ENCODE results near the gene JARID2.

GRCh38 chr6:15512721-15513120 lies 266.9 kb downstream of the JARID2 start:
- TF ChIP-seq, protein P1, sequence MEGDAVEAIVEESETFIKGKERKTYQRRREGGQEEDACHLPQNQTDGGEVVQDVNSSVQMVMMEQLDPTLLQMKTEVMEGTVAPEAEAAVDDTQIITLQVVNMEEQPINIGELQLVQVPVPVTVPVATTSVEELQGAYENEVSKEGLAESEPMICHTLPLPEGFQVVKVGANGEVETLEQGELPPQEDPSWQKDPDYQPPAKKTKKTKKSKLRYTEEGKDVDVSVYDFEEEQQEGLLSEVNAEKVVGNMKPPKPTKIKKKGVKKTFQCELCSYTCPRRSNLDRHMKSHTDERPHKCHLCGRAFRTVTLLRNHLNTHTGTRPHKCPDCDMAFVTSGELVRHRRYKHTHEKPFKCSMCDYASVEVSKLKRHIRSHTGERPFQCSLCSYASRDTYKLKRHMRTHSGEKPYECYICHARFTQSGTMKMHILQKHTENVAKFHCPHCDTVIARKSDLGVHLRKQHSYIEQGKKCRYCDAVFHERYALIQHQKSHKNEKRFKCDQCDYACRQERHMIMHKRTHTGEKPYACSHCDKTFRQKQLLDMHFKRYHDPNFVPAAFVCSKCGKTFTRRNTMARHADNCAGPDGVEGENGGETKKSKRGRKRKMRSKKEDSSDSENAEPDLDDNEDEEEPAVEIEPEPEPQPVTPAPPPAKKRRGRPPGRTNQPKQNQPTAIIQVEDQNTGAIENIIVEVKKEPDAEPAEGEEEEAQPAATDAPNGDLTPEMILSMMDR (conservative IDR thresholded peaks at IDR 0.05; ENCODE audit: low read depth, low read length), result no peak
- TF ChIP-seq CEBPB (IDR thresholded peaks at IDR 0.05; ENCODE audit: low read depth, low read length) (no peak), RAD21 (IDR thresholded peaks at IDR 0.05; ENCODE audit: low read length) (no peak), POLR2A (IDR thresholded peaks at IDR 0.05; ENCODE audit: low read depth, low read length) (no peak), MAFK (IDR thresholded peaks at IDR 0.05; ENCODE audit: low read depth, low read length) (no peak), MXI1 (IDR thresholded peaks at IDR 0.05; ENCODE audit: borderline replicate concordance, low read depth, low read length) (no peak), BHLHE40 (IDR thresholded peaks at IDR 0.05; ENCODE audit: low read depth, low read length) (no peak), SMC3 (IDR thresholded peaks at IDR 0.05; ENCODE audit: low read depth, low read length) (no peak), RCOR1 (IDR thresholded peaks at IDR 0.05; ENCODE audit: insufficient replicate concordance, low read length) (no peak), CHD1 (IDR thresholded peaks at IDR 0.05; ENCODE audit: low read depth, low read length) (no peak), NFE2L2 (IDR thresholded peaks at IDR 0.05; ENCODE audit: low read depth, low read length) (no peak), RFX5 (IDR thresholded peaks at IDR 0.05; ENCODE audit: low read depth, low read length) (no peak)
- TF ChIP-seq, protein P2, sequence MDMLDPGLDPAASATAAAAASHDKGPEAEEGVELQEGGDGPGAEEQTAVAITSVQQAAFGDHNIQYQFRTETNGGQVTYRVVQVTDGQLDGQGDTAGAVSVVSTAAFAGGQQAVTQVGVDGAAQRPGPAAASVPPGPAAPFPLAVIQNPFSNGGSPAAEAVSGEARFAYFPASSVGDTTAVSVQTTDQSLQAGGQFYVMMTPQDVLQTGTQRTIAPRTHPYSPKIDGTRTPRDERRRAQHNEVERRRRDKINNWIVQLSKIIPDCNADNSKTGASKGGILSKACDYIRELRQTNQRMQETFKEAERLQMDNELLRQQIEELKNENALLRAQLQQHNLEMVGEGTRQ (IDR thresholded peaks at IDR 0.05; ENCODE audit: low read depth, low read length), result no peak
